Right atrium auricular region (tissue), 2 donors: ENCODE data around the gene NTSR1. TPM values are rescaled to one million over a fixed set of nuclear protein-coding genes. Genes with fewer than 3 reads are reported as not detected.

Source experiments
- DNase-seq: peaks from one replicate; pipeline ENCODE4 v3.0.0-alpha.2; 2019; ENCODE audit warnings: low spot score
- H3K27ac ChIP-seq, 2 donors: fragments of 200-600 bp; sonication (generic); 1 replicate in 1 of 2; 2 replicates in 1 of 2; pipeline ENCODE4 v1.5.1; 2016 to 2019
- H3K27me3 ChIP-seq, 2 donors: fragments of 200-600 bp; sonication (generic); one replicate each; pipeline versions ENCODE4 v1.5.1 to v1.6.0; 2017 to 2019
- H3K36me3 ChIP-seq: fragments of 200-600 bp; sonication (generic); one replicate; pipeline ENCODE4 v1.5.1; 2016
- H3K4me1 ChIP-seq, 2 donors: fragments of 200-600 bp; sonication (generic); one replicate each; pipeline versions ENCODE4 v1.5.1 to v1.6.0; 2017 to 2019
- H3K4me3 ChIP-seq, 2 donors: fragments of 200-600 bp; sonication (generic); 1 replicate in 1 of 2; 2 replicates in 1 of 2; pipeline ENCODE4 v1.5.1; 2017 to 2019; ENCODE audit warnings: mild to moderate bottlenecking in 1 of 2, moderate library complexity in 1 of 2
- H3K9me3 ChIP-seq, 2 donors: fragments of 200-600 bp; sonication (generic); one replicate each; pipeline ENCODE4 v1.5.1; 2019
- total RNA-seq, 2 donors: library from RNA; depleted of rRNA; stranded (reverse); fragments of >200 nt; gene quantifications; one replicate each; pipeline ENCODE4 v1.1.0, GENCODE V29; 2016
- TF ChIP-seq, protein P1 (sequence below), 2 donors: fragments of 200-600 bp; sonication (generic); IDR thresholded peaks; one replicate each; pipeline ENCODE4 v1.5.1; 2019; ENCODE audit warnings: antibody characterized with exemption in 2 of 2

NTSR1 gene
- total RNA-seq, 2 donors from 2014 or later, result 0.43 TPM; not detected in 1

DNA sequence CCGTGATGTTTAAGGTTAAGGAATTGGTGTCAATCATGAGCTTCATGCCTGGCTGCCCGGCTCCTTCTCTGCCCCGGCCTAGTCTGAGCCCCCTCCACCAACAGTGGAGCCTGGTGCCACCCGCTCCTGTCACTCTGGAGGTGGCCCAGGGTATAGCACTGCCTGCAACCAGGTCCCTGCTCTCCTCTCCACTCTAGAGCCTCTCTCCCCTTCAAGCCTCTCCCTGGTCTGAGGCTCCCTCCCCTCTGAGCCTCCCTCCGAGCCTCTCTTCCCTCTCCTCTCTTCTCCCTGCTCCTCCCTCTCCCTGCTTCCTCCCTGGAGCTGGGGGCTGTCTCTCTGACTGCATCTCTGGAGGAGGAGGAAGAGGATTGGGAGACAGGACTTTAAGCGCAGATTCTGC lies 56.4 kb downstream of the NTSR1 start:
- DNase-seq, result no peak
- Histone ChIP-seq H3K4me3 (no peak overlapping the region), H3K27me3 (no peaks in the 10 kb centered on the region), H3K4me1 (no peaks in the 10 kb centered on the region), H3K9me3 (no peaks in the 10 kb centered on the region), H3K27ac (no peak overlapping the region), H3K36me3 (no peaks in the 10 kb centered on the region)
- TF ChIP-seq, protein P1, sequence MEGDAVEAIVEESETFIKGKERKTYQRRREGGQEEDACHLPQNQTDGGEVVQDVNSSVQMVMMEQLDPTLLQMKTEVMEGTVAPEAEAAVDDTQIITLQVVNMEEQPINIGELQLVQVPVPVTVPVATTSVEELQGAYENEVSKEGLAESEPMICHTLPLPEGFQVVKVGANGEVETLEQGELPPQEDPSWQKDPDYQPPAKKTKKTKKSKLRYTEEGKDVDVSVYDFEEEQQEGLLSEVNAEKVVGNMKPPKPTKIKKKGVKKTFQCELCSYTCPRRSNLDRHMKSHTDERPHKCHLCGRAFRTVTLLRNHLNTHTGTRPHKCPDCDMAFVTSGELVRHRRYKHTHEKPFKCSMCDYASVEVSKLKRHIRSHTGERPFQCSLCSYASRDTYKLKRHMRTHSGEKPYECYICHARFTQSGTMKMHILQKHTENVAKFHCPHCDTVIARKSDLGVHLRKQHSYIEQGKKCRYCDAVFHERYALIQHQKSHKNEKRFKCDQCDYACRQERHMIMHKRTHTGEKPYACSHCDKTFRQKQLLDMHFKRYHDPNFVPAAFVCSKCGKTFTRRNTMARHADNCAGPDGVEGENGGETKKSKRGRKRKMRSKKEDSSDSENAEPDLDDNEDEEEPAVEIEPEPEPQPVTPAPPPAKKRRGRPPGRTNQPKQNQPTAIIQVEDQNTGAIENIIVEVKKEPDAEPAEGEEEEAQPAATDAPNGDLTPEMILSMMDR (IDR thresholded peaks at IDR 0.05), result no peak

DNA sequence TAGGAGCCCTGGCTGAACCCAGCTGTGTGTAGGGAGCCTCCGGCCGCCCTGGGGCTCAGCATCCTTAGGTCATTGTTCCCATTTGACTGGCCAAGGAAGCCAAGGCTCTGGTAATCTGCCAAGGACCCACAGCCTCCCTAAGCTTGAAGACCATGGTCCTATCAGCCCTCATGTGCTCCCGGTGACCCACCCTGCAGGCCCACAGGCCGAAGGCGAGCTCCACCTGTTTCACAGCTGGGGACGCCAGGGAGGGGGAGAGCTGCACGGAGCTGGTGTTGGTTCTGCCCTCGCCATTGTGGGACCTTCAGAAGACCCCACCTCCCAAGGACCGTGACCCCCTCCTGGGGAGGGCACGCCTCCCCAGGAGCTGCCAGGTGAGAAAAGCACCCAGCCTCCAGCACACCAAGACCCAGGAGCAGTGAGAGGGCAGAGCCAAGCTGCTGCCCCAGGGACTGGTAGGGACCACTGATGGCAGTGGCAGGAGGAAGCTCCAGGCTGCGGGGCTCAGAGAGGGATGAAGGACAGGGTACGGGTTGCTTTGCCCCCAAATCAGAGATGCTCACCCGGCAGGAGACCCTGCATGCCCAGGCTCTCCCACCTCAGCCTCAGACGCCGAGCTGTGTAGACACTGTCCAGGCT lies 56.9 kb downstream of the NTSR1 start:
- Histone ChIP-seq H3K4me1 (no peaks in the 10 kb centered on the region), H3K36me3 (no peaks in the 10 kb centered on the region), H3K27ac (no peak overlapping the region), H3K27me3 (no peaks in the 10 kb centered on the region), H3K9me3 (no peaks in the 10 kb centered on the region), H3K4me3 (no peak overlapping the region)
- TF ChIP-seq, protein P1 (IDR thresholded peaks at IDR 0.05), result no peak
- DNase-seq, result no peak

GRCh38 chr20:62766071-62766450 lies 57.4 kb downstream of the NTSR1 start:
- Histone ChIP-seq H3K4me3 (no peak overlapping the region), H3K4me1 (no peaks in the 10 kb centered on the region), H3K36me3 (no peaks in the 10 kb centered on the region), H3K9me3 (no peaks in the 10 kb centered on the region), H3K27ac (no peak overlapping the region), H3K27me3 (no peaks in the 10 kb centered on the region)
- TF ChIP-seq, protein P1 (IDR thresholded peaks at IDR 0.05), result no peak
- no peak for DNase-seq

- no peak overlapping the region for H3K4me3 ChIP-seq
- H3K4me1 ChIP-seq, result no peaks in the 10 kb centered on the region
- TF ChIP-seq, protein P1 (IDR thresholded peaks at IDR 0.05), result no peak
- no peaks in the 10 kb centered on the region for H3K9me3 ChIP-seq
- H3K27ac ChIP-seq, result no peak overlapping the region
- no peaks in the 10 kb centered on the region for H3K27me3 ChIP-seq
- no peaks in the 10 kb centered on the region for H3K36me3 ChIP-seq
- DNase-seq, result no peak
Observed at GRCh38 chr20:62766716-62767115, 58.1 kb downstream of the NTSR1 start.

DNA sequence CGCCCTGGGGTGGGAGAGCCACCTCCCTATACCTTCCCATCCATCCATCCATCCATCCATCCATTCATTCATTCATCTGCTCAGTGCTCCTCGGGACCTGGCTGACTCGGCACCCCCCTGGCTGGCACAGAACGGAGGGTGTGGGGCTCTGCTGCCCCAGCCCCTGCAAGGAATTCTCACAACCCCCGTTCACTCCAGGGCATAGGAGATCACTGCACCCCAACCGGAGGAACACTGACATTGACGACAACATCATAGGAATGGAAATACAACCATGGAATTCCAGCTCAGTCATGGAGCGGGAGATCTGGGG lies 59.6 kb downstream of the NTSR1 start:
- TF ChIP-seq, protein P1 (IDR thresholded peaks at IDR 0.05), result no peak
- H3K36me3 ChIP-seq, result no peaks in the 10 kb centered on the region
- no peak overlapping the region for H3K4me3 ChIP-seq
- H3K27ac ChIP-seq, result no peak overlapping the region
- no peaks in the 10 kb centered on the region for H3K4me1 ChIP-seq
- H3K27me3 ChIP-seq, result no peaks in the 10 kb centered on the region
- DNase-seq, result no peak
- H3K9me3 ChIP-seq, result no peaks in the 10 kb centered on the region
